Measurements from ENCODE around the gene STAT5B.
"Not testable (repeated sequence)": the region's sequence is repeated elsewhere in the genome, so short reads cannot be mapped to it uniquely, and the experiment has no call there.

The STAT5B gene

GRCh38 chr17:42305543-42306384 lies 29.6 kb upstream of the STAT5B start:
- DNase-seq: no peak

- not testable (repeated sequence) for DNase-seq
Measured at GRCh38 chr17:42305031-42305330, 28.8 kb upstream of the STAT5B start.

GRCh38 chr17:42304187-42305030 lies 28.2 kb upstream of the STAT5B start:
- DNase-seq: no peak

DNA sequence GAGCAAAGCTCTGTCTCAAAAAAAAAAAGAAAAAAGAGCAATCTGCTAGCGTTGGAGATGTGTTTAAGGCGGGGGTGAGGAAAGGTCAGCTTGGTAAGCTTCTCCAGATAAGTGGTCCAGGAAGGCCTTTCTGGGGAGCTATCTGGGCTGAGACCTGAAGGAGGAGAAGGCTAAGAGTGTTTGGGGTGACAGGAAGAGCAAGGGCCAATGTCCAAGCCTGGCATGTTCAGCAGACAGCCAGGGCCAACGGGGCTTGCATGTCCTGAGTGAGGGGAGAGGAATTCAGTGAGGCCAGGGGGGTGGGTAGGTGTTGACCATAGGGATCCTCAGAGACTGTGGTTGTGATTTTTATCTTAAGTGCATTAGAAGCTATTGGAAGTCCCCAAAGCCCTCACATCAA lies 27.5 kb upstream of the STAT5B start:
- DNase-seq: no peak

- DNase-seq: no peak
Measured at GRCh38 chr17:42301022-42301421, 24.8 kb upstream of the STAT5B start.

GRCh38 chr17:42299913-42300312 lies 23.7 kb upstream of the STAT5B start:
- DNase-seq: not testable (repeated sequence)

DNA sequence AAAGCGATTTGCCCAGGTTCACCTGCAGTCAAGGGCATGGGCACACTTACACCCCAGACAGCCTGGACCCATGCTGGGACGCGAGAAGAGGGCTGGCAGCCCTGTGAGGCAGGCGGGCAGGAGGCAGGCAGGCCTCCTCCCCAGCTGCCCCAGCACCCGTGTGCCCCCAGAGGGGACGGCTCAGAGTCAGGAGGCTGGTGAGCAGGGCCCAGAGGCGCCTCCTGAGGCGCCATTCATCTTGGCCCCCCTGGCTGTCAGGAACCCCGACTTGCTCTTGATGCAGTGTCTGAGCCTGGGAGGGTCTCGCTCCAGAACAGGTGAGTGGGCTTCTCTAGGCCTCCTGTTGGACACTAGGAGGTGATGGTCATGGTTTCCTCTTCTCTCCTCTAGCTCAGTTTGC lies 23.2 kb upstream of the STAT5B start:
- not testable (repeated sequence) for DNase-seq

DNA sequence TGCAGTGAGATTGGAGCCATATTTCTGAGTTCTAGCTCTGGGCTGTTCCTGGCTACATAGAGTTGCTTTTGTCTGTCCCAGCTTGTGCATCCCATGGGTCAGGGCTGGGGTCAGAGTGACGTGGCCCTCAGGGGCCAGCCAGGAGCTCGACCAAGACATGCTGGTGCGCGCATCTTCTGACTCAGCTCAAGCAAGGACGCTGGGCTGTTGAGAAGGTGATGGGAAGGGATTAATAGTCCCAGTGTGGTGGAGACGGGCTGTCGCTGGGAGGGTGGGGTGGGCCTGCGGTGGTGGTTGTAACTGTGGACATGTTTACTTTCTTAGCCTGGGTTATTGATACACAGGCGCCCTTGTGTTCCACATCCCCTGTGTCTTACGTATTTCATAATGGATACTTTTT lies 21.6 kb upstream of the STAT5B start:
- DNase-seq: not testable (repeated sequence)

DNA sequence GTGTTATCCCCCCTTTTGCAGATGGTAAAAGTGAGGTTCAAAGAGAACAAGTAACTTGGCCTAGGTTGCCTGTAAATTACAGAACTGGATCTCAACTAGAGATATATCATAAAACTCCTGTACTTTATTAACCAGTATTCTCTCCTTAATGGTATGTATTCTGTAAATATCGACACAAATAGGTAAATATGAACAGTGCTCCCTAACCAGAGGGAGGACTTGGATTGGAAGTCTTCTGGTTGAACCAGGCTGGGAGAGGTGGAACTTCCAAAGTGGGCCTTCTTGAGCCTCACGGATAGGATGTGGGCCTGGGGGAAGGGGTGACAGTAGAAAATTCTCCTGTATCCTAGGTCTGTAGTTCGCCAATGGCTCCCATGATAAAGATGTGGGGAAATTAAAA lies 19.8 kb upstream of the STAT5B start:
- DNase-seq: no peak

DNA sequence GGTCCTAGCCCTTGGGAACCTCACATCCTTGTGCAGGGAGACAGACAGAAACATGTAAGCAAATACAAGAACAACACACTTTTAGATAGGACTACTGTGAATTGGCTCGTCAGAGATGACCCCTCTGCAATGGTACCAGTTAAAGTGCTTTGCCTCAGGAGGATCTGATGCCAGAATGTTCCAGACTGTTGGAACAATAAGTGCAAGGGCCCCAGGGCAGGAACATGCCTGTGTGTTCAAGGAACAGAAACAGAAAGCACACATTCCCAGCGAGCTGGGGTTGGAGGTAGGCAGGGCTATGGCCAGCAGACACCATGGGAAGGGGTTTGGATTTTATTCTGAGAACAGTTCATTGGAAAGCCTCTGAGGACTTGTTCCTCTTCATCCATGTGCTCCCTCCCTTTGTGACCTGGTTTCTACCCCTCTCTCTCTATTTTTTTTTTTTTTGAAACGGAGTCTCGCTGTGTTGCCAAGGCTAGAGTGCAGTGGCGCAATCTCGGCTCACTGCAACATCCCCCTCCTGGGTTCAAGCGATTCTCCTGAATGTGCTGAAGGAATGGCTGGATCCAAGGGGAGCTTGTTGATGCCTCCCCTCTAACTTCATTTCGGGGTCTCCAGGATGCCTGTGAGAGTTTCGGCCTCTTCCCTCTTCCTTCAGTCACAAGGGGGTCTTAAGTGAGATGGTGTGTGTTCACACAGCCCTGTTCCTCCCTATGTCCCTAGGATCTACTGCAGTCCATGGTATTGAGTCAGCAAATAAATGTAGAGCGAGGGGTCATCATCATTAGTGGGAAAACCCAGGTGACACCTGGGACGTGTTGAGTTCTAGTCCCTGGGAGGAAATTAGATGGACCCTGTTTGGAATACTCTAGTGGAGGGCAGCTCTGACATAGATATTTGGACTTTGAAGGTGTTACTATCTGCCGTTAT lies 18.5 kb upstream of the STAT5B start:
- no peak for DNase-seq

DNA sequence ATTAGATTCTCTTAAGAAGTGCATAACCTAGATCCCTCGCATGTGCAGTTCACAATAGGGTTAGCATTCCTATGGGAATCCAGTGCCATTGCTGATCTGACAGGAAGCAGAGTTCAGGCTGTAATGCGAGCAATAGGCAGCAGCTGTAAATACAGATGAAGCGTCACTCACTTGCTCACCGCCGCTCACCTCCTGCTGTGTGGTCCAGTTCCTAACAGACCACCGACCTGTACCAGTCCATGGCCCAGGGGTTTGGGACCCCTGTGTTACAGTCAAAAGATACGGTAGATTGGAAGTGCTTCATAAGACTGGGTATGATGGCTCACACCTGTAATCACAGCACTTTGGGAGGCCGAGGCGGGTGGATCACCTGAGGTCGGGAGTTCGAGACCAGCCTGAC lies 14.9 kb upstream of the STAT5B start:
- no peak for DNase-seq

DNA sequence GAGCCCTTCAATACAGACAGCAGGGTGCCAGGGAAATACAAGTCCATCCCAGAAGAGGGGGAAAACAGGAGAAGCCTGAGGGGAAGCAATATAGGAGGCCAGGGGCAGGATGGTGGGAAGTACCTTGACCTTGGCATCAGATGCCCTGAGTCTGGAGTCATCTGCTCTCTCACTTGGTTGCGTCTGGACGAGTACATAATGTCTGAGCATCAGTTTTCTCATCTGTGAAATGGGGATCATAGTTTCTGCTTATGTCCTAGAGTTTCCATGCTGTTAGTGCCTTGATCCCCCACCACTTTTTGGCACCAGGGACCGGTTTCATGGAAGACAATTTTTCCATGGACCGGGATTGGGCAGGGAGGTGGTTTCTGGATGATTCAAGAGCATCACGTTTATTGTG lies 14.4 kb upstream of the STAT5B start:
- no peak for DNase-seq

- DNase-seq: peak; percentile 69
Measured at GRCh38 chr17:42289611-42290181, 13.5 kb upstream of the STAT5B start.

DNA sequence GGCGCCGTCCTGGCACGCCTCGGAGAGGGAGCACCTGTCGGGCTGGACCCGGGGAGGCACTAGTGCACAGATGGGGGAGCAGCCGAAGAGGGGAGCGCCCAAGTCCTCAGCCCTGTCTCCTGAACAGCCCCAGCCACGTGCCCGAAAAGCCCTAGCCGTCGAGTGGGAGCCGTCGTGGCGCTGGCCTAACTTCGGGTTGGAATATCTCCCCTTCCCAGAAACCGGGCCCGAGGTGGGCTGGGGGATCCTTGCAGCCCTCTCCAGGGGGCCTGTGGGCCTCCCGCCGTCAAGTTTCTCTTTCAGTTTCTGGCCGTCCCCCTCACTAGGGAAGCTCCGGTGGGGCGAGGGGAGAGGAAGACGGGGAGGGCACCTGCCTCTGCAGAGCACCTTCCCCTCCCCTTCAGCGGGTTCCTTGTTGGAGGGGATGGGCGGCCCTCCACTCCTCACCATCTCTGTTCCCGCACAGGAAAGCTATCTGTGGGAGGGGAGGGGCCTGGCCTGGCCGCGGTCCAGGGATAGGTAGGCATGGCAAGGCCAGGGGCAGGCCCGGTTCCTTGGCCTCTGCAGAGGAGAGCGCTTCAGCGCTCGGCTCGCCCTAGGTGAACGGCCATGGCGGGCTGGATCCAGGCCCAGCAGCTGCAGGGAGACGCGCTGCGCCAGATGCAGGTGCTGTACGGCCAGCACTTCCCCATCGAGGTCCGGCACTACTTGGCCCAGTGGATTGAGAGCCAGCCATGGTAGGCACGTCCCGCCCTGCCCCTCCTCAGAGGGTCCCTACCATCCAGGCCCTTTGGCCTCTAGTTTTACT lies 12.8 kb upstream of the STAT5B start:
- peak; percentile 65 for DNase-seq

GRCh38 chr17:42287977-42288802 lies 12.0 kb upstream of the STAT5B start, which contains the start of gene STAT5A:
Gene STAT5A, plus strand, starts transcription at chr17:42288498. Its CDS starts 914 bp downstream, at chr17:42289412.
- peak; percentile 67 for DNase-seq

DNA sequence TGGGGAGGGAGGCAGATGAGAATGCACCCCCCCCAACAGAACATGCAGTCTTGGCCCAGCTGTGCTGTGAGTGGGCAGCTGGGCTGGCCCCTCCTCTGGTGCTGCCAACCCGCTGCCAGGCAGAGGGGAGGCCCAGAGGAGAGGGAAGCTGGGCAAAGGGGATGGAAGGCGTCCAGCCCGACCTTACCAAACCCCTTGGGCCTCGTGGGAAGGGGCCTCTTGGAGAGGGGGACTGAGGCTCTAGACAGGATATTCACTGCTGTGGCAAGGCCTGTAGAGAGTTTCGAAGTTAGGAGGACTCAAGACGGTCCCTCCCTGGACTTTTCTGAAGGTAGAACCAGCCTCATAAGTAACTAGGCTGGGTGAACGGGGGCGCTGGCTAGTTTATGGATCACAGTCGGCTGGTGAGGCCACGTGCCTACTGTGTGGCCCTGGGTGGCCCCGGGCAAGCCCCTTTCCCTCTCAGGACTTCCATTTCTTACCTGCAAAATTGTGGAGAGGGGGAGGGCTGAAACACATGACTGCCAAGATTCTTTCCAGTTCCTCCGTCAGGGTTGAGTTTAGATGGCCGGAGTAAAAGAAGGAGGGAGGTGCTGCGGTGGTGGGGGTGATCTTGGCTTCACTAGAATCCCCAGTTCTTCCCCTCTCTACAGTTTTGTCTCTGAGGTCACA lies 11.2 kb upstream of the STAT5B start:
- DNase-seq: peak; percentile 41

DNA sequence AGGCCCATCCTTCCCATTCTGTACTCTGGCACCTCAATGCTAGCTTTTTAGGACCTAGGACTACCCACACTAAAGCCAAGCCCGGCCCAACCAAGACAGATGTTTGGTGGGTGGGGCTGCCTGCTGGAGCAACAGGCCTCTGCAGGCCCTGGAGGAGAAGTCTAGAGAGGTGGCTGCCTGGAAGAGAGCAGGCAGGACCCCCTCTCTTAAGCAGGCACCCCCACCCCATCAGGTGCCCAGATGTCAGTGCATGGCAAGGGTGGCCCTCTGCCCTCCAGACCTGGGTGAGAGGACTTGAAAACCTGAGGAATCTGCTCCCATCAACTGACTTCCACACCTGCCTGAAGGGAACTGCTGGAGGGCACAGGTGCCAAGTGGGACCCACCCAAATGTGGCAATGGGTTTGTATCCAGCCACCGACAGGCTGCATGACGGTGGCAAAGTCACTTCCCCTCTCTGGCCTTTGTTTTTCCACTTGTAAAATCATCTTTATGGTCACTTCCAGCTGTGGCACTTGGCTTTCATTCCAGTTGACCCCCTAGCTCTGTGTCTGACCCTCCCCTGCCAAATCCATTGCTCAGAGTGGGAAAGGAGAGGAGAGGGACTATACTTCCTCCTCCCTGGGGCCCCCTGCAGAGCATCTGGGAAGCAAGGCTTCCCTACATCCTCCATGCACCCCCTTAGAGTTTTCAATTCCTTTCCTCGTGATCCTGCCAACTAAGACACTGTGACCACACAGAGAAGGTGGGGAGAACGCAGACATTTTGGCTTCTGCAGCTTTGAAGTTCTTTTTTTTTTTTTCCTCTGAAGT lies 10.4 kb upstream of the STAT5B start:
- DNase-seq: no peak

- no peak for DNase-seq
Measured at GRCh38 chr17:42285346-42286050, 9.3 kb upstream of the STAT5B start.

GRCh38 chr17:42284566-42284965 lies 8.4 kb upstream of the STAT5B start:
- DNase-seq: no peak
